Heart left ventricle (tissue), 13 donors: ENCODE data around the gene MSI2.

Experiments used
- CTCF ChIP-seq, 12 donors: fragments of 200-600 bp; sonication (generic) in 4 of 12; IDR thresholded peaks; one replicate each; pipeline versions ENCODE4 v1.5.0 to v1.8.0; 2018 to 2022; ENCODE audit warnings: antibody characterized with exemption in 12 of 12, mild to moderate bottlenecking in 5 of 12
- POLR2A ChIP-seq, 2 donors: fragments of 450-650 bp; IDR thresholded peaks; one replicate each; pipeline ENCODE4 v1.6.1; 2017; ENCODE audit warnings: antibody characterized with exemption in 2 of 2, mild to moderate bottlenecking in 2 of 2, moderate library complexity in 2 of 2
- donor health status: ischemic (EF 13 %, LVEDD 7.1; RV severe dilation, severe dysfunction).
- donor health status: DM: no; HTN: yes; CAD: no.
- donor health status: DM: no; HTN: no; CAD: no.
- donor health status: ischemic (EF 25% LVEDD 6.9; RV normal size, moderate dysfunction).
- donor health status: ischemic (EF 25% LVEDD 5.7; RV mildly dilated, moderate dysfunction).
- donor health status: ischemic (EF 35%, LVEDD 5.7; RV mildly dilated, moderate dysfunction).
- donor health status: nonischemic (EF 11% LVEDD 7.7; RV severe dilation, severe dysfunction).
- donor health status: DM: yes; HTN: yes; CAD: no.
- donor health status: PGD.
- donor health status: ischemic (EF 29% LVEDD 5.4; RV normal size, mild dysfunction).
- donor health status: nonischemic (EF 23%, LVEDD 6.1; RV moderate dilation, normal function).

- TF ChIP-seq CTCF (IDR thresholded peaks at IDR 0.05): no peak
- TF ChIP-seq POLR2A (IDR thresholded peaks at IDR 0.05): no peak
Measured at GRCh38 chr17:57451643-57452042, 195.3 kb downstream of the MSI2 start.
